Loucy (cell line): ENCODE results near the gene CELF2.

ENCODE experiments used
- EZH2phosphoT487 ChIP-seq: fragments of 200-600 bp; IDR thresholded peaks from 2 replicates; pipeline ENCODE4 v1.6.1; 2018; ENCODE audit warnings: antibody characterized with exemption, mild to moderate bottlenecking, moderate library complexity, borderline replicate concordance
- TF ChIP-seq, protein P1 (sequence below): fragments of 200-600 bp; sonication (generic); conservative IDR thresholded peaks from 2 replicates; pipeline ENCODE4 v1.5.1; 2014; ENCODE audit warnings: mild to moderate bottlenecking, antibody characterized with exemption, low read length

- TF ChIP-seq, protein P1, sequence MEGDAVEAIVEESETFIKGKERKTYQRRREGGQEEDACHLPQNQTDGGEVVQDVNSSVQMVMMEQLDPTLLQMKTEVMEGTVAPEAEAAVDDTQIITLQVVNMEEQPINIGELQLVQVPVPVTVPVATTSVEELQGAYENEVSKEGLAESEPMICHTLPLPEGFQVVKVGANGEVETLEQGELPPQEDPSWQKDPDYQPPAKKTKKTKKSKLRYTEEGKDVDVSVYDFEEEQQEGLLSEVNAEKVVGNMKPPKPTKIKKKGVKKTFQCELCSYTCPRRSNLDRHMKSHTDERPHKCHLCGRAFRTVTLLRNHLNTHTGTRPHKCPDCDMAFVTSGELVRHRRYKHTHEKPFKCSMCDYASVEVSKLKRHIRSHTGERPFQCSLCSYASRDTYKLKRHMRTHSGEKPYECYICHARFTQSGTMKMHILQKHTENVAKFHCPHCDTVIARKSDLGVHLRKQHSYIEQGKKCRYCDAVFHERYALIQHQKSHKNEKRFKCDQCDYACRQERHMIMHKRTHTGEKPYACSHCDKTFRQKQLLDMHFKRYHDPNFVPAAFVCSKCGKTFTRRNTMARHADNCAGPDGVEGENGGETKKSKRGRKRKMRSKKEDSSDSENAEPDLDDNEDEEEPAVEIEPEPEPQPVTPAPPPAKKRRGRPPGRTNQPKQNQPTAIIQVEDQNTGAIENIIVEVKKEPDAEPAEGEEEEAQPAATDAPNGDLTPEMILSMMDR, result no peak
- TF ChIP-seq EZH2phosphoT487, result no peak
These were observed 235.8 kb downstream of the CELF2 start for GRCh38 chr10:11253385-11254002.
